Fibroblast of skin of left biceps (primary cell): ENCODE data around the gene GALNT9.

Source experiments
- DNase-seq, 2 experiments: peaks; one replicate each; pipeline ENCODE4 v3.0.0-alpha.2; 2013; ENCODE audit warnings: low read depth in 2 of 2

GALNT9 gene

GRCh38 chr12:132215299-132215989 is 113.9 kb downstream of the GALNT9 start:
- no peak for DNase-seq

- DNase-seq = no peak
These were observed 114.5 kb downstream of the GALNT9 start for GRCh38 chr12:132214891-132215290.

GRCh38 chr12:132214161-132214476 is 115.3 kb downstream of the GALNT9 start:
- DNase-seq = no peak

GRCh38 chr12:132213359-132214160 is 115.8 kb downstream of the GALNT9 start:
- no peak for DNase-seq

- no peak for DNase-seq
These were observed 117.6 kb downstream of the GALNT9 start for GRCh38 chr12:132211816-132212215.

GRCh38 chr12:132211326-132211725 is 118.1 kb downstream of the GALNT9 start:
- DNase-seq = no peak

- DNase-seq = no peak
These were observed 119.0 kb downstream of the GALNT9 start for GRCh38 chr12:132210223-132211055.

- DNase-seq = no peak
These were observed 119.7 kb downstream of the GALNT9 start for GRCh38 chr12:132209619-132210222.

GRCh38 chr12:132208153-132208823 is 121.1 kb downstream of the GALNT9 start:
- no peak for DNase-seq

GRCh38 chr12:132207083-132207775 is 122.2 kb downstream of the GALNT9 start:
- no peak for DNase-seq

- no peak for DNase-seq
These were observed 123.3 kb downstream of the GALNT9 start for GRCh38 chr12:132206046-132206434.

DNA sequence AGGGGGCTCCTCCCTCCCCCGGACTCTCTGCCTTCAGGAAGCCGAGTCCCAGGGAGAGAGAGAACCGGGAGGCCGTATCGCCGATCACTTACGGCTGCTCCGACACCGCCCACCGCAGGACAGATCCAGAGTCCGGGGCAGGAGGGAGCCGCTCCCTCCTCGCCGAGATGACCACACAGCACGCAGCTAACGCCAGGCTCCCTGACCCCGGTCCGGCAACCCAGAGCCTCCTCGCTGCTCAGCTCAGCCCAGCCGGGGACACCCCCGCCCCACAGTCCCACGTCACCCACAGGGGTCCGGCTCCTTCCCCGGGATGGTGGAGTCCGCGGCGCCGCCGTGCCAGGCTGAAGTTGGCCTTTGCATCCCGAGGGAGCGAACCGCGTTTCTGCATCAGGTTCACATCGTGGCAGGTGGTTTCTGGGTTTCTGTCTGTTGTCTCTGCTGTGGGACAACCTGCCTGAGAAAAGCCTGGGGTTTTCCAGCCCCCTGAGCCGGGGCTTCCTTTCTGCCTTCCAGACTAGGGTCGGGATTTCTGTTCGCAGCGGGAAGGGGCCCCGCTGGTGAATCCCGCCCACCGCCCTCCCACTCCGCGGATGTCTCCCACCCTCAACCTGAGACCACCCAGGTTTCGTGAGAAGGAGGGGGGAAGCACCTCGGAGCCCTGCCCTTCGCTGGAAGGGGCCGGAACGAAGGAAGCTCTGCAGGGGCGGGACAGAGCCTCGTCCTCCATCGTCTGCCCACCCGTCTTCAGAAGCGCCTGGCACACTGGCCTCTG is 123.9 kb downstream of the GALNT9 start:
- no peak for DNase-seq

GRCh38 chr12:132204793-132205270 is 124.6 kb downstream of the GALNT9 start:
- no peak for DNase-seq

- no peak for DNase-seq
These were observed 125.2 kb downstream of the GALNT9 start for GRCh38 chr12:132204063-132204792.

- no peak for DNase-seq
These were observed 126.3 kb downstream of the GALNT9 start for GRCh38 chr12:132202929-132203721.

- no peak for DNase-seq
These were observed 127.8 kb downstream of the GALNT9 start for GRCh38 chr12:132201391-132202120.

DNA sequence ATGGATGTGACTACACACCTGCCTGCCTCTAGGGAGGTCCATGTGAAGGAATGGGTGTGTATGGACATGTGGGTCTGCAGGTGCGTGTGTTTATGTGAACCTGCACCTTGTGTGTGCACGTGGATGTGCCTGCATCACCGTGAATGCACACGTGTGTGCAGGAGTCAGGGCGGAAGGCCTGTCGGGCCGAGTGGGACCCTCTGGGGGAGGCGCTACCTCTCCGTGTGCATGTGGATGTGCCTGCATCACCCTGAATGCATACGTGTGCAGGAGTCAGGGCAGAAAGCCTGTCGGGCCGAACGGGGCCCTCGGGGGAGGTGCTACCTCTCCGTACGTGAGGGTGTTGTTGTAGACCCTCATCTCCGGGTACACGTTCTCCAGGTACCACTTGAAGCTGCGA is 128.6 kb downstream of the GALNT9 start:
- no peak for DNase-seq
